Neural progenitor cell (in vitro differentiated cells): ENCODE results near the gene SRRM2. TPM values are rescaled to one million over a fixed set of nuclear protein-coding genes. Genes with fewer than 3 reads are reported as not detected.

Experiments used
- DNase-seq: peaks from one replicate; pipeline ENCODE4 v3.0.0-alpha.2; 2016; ENCODE audit warnings: low spot score
- H2AFZ ChIP-seq: fragments of 200-600 bp; sonication (generic); replicated peaks from 2 replicates; pipeline ENCODE4 v1.6.1; 2016; ENCODE audit warnings: antibody characterized with exemption
- H3F3A ChIP-seq: fragments of 200-600 bp; sonication (generic); 2 replicates; pipeline ENCODE4 v1.6.1; 2016; ENCODE audit warnings: antibody characterized with exemption, low read depth
- H3K27ac ChIP-seq: fragments of 200-600 bp; sonication (generic); 2 replicates; pipeline ENCODE4 v1.5.1; 2016; ENCODE audit warnings: mild to moderate bottlenecking
- H3K27me3 ChIP-seq: fragments of 200-600 bp; sonication (generic); 2 replicates; pipeline ENCODE4 v1.6.1; 2016; ENCODE audit warnings: mild to moderate bottlenecking, moderate library complexity
- H3K36me3 ChIP-seq: fragments of 200-600 bp; sonication (generic); 2 replicates; pipeline ENCODE4 v1.5.1; 2016
- H3K4me1 ChIP-seq: fragments of 200-600 bp; sonication (generic); 2 replicates; pipeline ENCODE4 v1.6.1; 2016; ENCODE audit warnings: mixed run types
- H3K4me2 ChIP-seq: fragments of 200-600 bp; sonication (generic); 2 replicates; pipeline ENCODE4 v1.6.1; 2016
- H3K4me3 ChIP-seq: fragments of 200-600 bp; sonication (generic); 2 replicates; pipeline ENCODE4 v1.5.1; 2016
- H3K79me2 ChIP-seq: fragments of 200-600 bp; sonication (generic); 2 replicates; pipeline ENCODE4 v1.6.1; 2016; ENCODE audit warnings: low read depth
- H3K9ac ChIP-seq: fragments of 200-600 bp; sonication (generic); 2 replicates; pipeline ENCODE4 v1.6.1; 2016
- H3K9me3 ChIP-seq: fragments of 200-600 bp; sonication (generic); 2 replicates; pipeline ENCODE4 v1.5.1; 2016; ENCODE audit warnings: low read depth
- H4K20me1 ChIP-seq: fragments of 200-600 bp; sonication (generic); 2 replicates; pipeline ENCODE4 v1.6.1; 2016; ENCODE audit warnings: low read depth
- H3K27ac Mint-ChIP-seq: 3 replicates; pipeline ENCODE4 v1.8.0; 2021; ENCODE audit warnings: mixed read lengths
- H3K27me3 Mint-ChIP-seq: 2 replicates; pipeline ENCODE4 v1.8.0; 2022; ENCODE audit warnings: low read depth, mild to moderate bottlenecking, inconsistent platforms, moderate library complexity, mixed read lengths; ENCODE audit not compliant: insufficient read depth
- H3K36me3 Mint-ChIP-seq: 3 replicates; pipeline ENCODE4 v1.8.0; 2021; ENCODE audit warnings: mixed read lengths
- H3K4me1 Mint-ChIP-seq: 3 replicates; pipeline ENCODE4 v1.8.0; 2021; ENCODE audit warnings: mixed read lengths
- H3K4me3 Mint-ChIP-seq: 3 replicates; pipeline ENCODE4 v1.8.0; 2021; ENCODE audit warnings: mild to moderate bottlenecking, moderate library complexity, mixed read lengths
- H3K9me3 Mint-ChIP-seq: 3 replicates; pipeline ENCODE4 v1.8.0; 2020; ENCODE audit warnings: mixed read lengths
- CTCF ChIP-seq: fragments of 200-600 bp; sonication (generic); IDR thresholded peaks from 2 replicates; pipeline ENCODE4 v1.5.1; 2017; ENCODE audit warnings: antibody characterized with exemption, mild to moderate bottlenecking
- EZH2 ChIP-seq: fragments of 200-600 bp; sonication (generic); IDR thresholded peaks from 2 replicates; pipeline ENCODE4 v1.6.1; 2017; ENCODE audit warnings: antibody characterized with exemption, mild to moderate bottlenecking, moderate library complexity
- EZH2phosphoT487 ChIP-seq: fragments of 200-600 bp; sonication (generic); IDR thresholded peaks from 2 replicates; pipeline ENCODE4 v1.6.1; 2017; ENCODE audit warnings: antibody characterized with exemption
- small RNA-seq: library from RNA; depleted of rRNA; stranded (forward); fragments of <200 nt; gene quantifications from one replicate; pipeline ENCODE3, GENCODE V24; 2015
- total RNA-seq: library from RNA; depleted of rRNA; stranded (reverse); fragments of >200 nt; gene quantifications from 2 replicates; pipeline ENCODE4 v1.2.3, GENCODE V29; 2015; ENCODE audit warnings: low replicate concordance

The SRRM2 gene
- total RNA-seq, 1 donor from 2014 or later: 82.3 TPM

GRCh38 chr16:2819939-2820835, 67.7 kb downstream of the SRRM2 start:
- Histone ChIP-seq H3K27ac (no peak overlapping the region), H3K36me3 (no peaks in the 10 kb centered on the region), H3K4me1 (peaks cover 5% of the 10 kb centered on the region), H3K9me3 (no peaks in the 10 kb centered on the region), H3K27me3 (no peaks in the 10 kb centered on the region), H3K4me3 (no peak overlapping the region), H2AFZ (no peak overlapping the region), H3K79me2 (no peaks in the 10 kb centered on the region), H3K4me2 (no peak overlapping the region), H3F3A (no peaks in the 10 kb centered on the region), H4K20me1 (no peaks in the 10 kb centered on the region), H3K9ac (peak overlapping the region; percentile 4)
- Mint-ChIP-seq H3K27ac (no peak overlapping the region), H3K27me3 (peaks cover 7% of the 10 kb centered on the region), H3K4me3 (no peak overlapping the region), H3K4me1 (peaks cover 6% of the 10 kb centered on the region), H3K9me3 (no peaks in the 10 kb centered on the region), H3K36me3 (no peaks in the 10 kb centered on the region)
- DNase-seq: peak; percentile 42
- TF ChIP-seq EZH2phosphoT487 (no peak), CTCF (no peak), EZH2 (no peak)

Small RNAs within 50 kb of the gene (small RNA-seq; reads per million reads assigned to genes)
- not detected for gene SNORA3C

Other genes starting within 250 kb of the SRRM2 start
- 11.6 and 44.3 TPM in 2 replicates for gene ATP6V0C, start 238.7 kb upstream of the SRRM2 start, total RNA-seq
- 11.7 and 39.2 TPM in 2 replicates for gene AMDHD2, start 232.3 kb upstream of the SRRM2 start, total RNA-seq
- gene CEMP1, start 221.2 kb upstream of the SRRM2 start, total RNA-seq: 0.09 TPM in 1 of 2 replicates, not detected in the other
- gene PDPK1, start 214.6 kb upstream of the SRRM2 start, total RNA-seq: 13.6 and 13.9 TPM in 2 replicates
- gene KCTD5, start 70.1 kb upstream of the SRRM2 start, total RNA-seq: 21.6 and 34.5 TPM in 2 replicates
- gene PRSS27, start 32.4 kb upstream of the SRRM2 start, total RNA-seq: 1.8 and 5.1 TPM in 2 replicates
- gene ELOB, start 24.6 kb downstream of the SRRM2 start, total RNA-seq: 210 and 402 TPM in 2 replicates
- gene PRSS33, start 34.9 kb downstream of the SRRM2 start, total RNA-seq: 0.40 and 0.73 TPM in 2 replicates
- not detected in 2 replicates for gene PRSS41, start 45.8 kb downstream of the SRRM2 start, total RNA-seq
- not detected in 2 replicates for gene PRSS21, start 64.6 kb downstream of the SRRM2 start, total RNA-seq
- gene ZG16B, start 77.7 kb downstream of the SRRM2 start, total RNA-seq: not detected in 2 replicates
- not detected in 2 replicates for gene PRSS22, start 105.5 kb downstream of the SRRM2 start, total RNA-seq
- gene FLYWCH2, start 130.6 kb downstream of the SRRM2 start, total RNA-seq: 15.8 and 46.5 TPM in 2 replicates
- 5.1 and 16.1 TPM in 2 replicates for gene FLYWCH1, start 159.3 kb downstream of the SRRM2 start, total RNA-seq
- 0.51 and 5.6 TPM in 2 replicates for gene KREMEN2, start 211.6 kb downstream of the SRRM2 start, total RNA-seq
- 3.3 and 15.4 TPM in 2 replicates for gene PAQR4, start 216.7 kb downstream of the SRRM2 start, total RNA-seq
- gene PKMYT1, start 227.8 kb downstream of the SRRM2 start, total RNA-seq: 4.6 and 38.5 TPM in 2 replicates